GM12878 (cell line): ENCODE results near the gene CCDC85B. TPM values are rescaled to one million over a fixed set of nuclear protein-coding genes. Genes with fewer than 3 reads are reported as not detected.

Experiments
- BACH1 ChIP-seq: fragments of 450-650 bp; IDR thresholded peaks from 2 replicates; pipeline ENCODE4 v1.6.1; 2017; ENCODE audit warnings: mild to moderate bottlenecking, borderline replicate concordance
- BHLHE40 ChIP-seq, 2 experiments: fragments of 450-650 bp in 1 of 2; IDR thresholded peaks; 2 replicates each; pipeline ENCODE4 v1.6.1; 2011 to 2017; ENCODE audit warnings: low read depth in 2 of 2, borderline replicate concordance in 1 of 2, improper control_type of control experiment in 1 of 2, low read length in 1 of 2, mild to moderate bottlenecking in 1 of 2
- CREM ChIP-seq: IDR thresholded peaks from 2 replicates; pipeline ENCODE4 v1.6.1; 2014; ENCODE audit warnings: antibody characterized with exemption, low read depth
- EGR1 ChIP-seq, 2 experiments: IDR thresholded peaks; 1 replicate in 1 of 2; 2 replicates in 1 of 2; pipeline ENCODE4 v1.6.1; 2011 to 2012; ENCODE audit warnings: low read depth in 2 of 2, low read length in 2 of 2, borderline replicate concordance in 1 of 2, mild to moderate bottlenecking in 1 of 2, moderate library complexity in 1 of 2
- EP300 ChIP-seq, 2 experiments: fragments of 150-350 bp in 1 of 2; IDR thresholded peaks; 2 replicates each; pipeline ENCODE4 v1.6.1; 2011 to 2012; ENCODE audit warnings: low read depth in 2 of 2, low read length in 2 of 2, borderline replicate concordance in 1 of 2, improper control_type of control experiment in 1 of 2, inconsistent platforms in 1 of 2; ENCODE audit not compliant: control insufficient read depth in 1 of 2
- FOS ChIP-seq: IDR thresholded peaks from 3 replicates; pipeline ENCODE4 v1.6.1; 2011; ENCODE audit warnings: borderline replicate concordance; ENCODE audit not compliant: insufficient read length; ENCODE audit errors: extremely low read depth
- FOXK2 ChIP-seq: fragments of 450-650 bp; IDR thresholded peaks from 2 replicates; pipeline ENCODE4 v1.6.1; 2017; ENCODE audit warnings: mild to moderate bottlenecking, moderate library complexity
- KAT2A ChIP-seq: conservative IDR thresholded peaks from 2 replicates; pipeline ENCODE4 v1.6.1; 2011; ENCODE audit warnings: low read depth, low read length; ENCODE audit not compliant: control insufficient read depth
- MYB ChIP-seq: fragments of 150-350 bp; IDR thresholded peaks from 2 replicates; pipeline ENCODE4 v1.6.1; 2014; ENCODE audit warnings: mild to moderate bottlenecking, low read depth, low read length, borderline replicate concordance
- MYC ChIP-seq: IDR thresholded peaks from 2 replicates; pipeline ENCODE4 v1.6.1; 2011; ENCODE audit warnings: mild to moderate bottlenecking, low read length, moderate library complexity, inconsistent platforms; ENCODE audit not compliant: insufficient read depth, insufficient replicate concordance, insufficient read length, severe bottlenecking
- NFYB ChIP-seq: IDR thresholded peaks from 2 replicates; pipeline ENCODE4 v1.6.1; 2011; ENCODE audit warnings: low read depth, mild to moderate bottlenecking, low read length, improper control_type of control experiment, moderate library complexity; ENCODE audit not compliant: insufficient read depth
- POLR2AphosphoS2 ChIP-seq: IDR thresholded peaks from 2 replicates; pipeline ENCODE4 v1.6.1; 2011; ENCODE audit warnings: low read depth, mild to moderate bottlenecking, low read length, improper control_type of control experiment, moderate library complexity
- RB1 ChIP-seq: fragments of 450-650 bp; formaldehyde crosslinking; IDR thresholded peaks from 2 replicates; pipeline ENCODE4 v1.6.1; 2017; ENCODE audit warnings: mild to moderate bottlenecking, borderline replicate concordance
- SMARCA5 ChIP-seq: fragments of 450-650 bp; IDR thresholded peaks from 2 replicates; pipeline ENCODE4 v1.6.1; 2017; ENCODE audit warnings: mild to moderate bottlenecking
- SPI1 ChIP-seq: IDR thresholded peaks from 2 replicates; pipeline ENCODE4 v1.6.1; 2011; ENCODE audit warnings: low read depth, mild to moderate bottlenecking, low read length, moderate library complexity, borderline replicate concordance; ENCODE audit not compliant: insufficient read depth
- SRF ChIP-seq, 2 experiments: IDR thresholded peaks; 2 replicates each; pipeline ENCODE4 v1.6.1; 2011; ENCODE audit warnings: low read depth in 2 of 2, low read length in 2 of 2, mild to moderate bottlenecking in 1 of 2, moderate library complexity in 1 of 2
- STAT3 ChIP-seq: IDR thresholded peaks from 2 replicates; pipeline ENCODE4 v1.6.1; 2011; ENCODE audit warnings: low read depth, low read length, improper control_type of control experiment
- SUPT20H ChIP-seq: IDR thresholded peaks from 2 replicates; pipeline ENCODE4 v1.6.1; 2011; ENCODE audit warnings: low read depth, mild to moderate bottlenecking, low read length, moderate library complexity, borderline replicate concordance; ENCODE audit not compliant: control insufficient read depth
- TCF7 ChIP-seq: IDR thresholded peaks from 2 replicates; pipeline ENCODE4 v1.6.1; 2014; ENCODE audit warnings: antibody characterized with exemption, borderline replicate concordance
- ZNF622 ChIP-seq: fragments of 450-650 bp; IDR thresholded peaks from 2 replicates; pipeline ENCODE4 v1.6.1; 2017; ENCODE audit warnings: mild to moderate bottlenecking, inconsistent platforms
- polyA plus RNA-seq, 11 experiments: library from polyadenylated mRNA; depleted of rRNA in 4 of 11; unstranded in 6 of 11; stranded (reverse) in 5 of 11; fragments of >200 nt; fragmentation: Nextera tagmentation in 4 of 11; fragmentation: Illumina TruSeq in 1 of 11; extraction: Ambion mirVana in 4 of 11; extraction: Trizol in 1 of 11; gene quantifications; 1 replicate in 1 of 11; 2 replicates in 10 of 11; pipeline versions ENCODE4 v1.2.1 to v1.2.3, GENCODE V29; 2011 to 2016; ENCODE audit warnings: inconsistent platforms in 2 of 11, missing spikeins in 2 of 11, low read depth in 1 of 11
- total RNA-seq, 4 experiments: library from RNA; depleted of rRNA in 3 of 4; stranded (reverse); fragments of >200 nt in 3 of 4; fragmentation: Illumina TruSeq in 1 of 4; extraction: Trizol in 1 of 4; gene quantifications; 2 replicates each; pipeline versions ENCODE4 v1.2.1 to v1.2.3, GENCODE V29; 2013 to 2021
- TF ChIP-seq, protein P1 (sequence below): fragments of 450-650 bp; IDR thresholded peaks from 2 replicates; pipeline ENCODE4 v1.6.1; 2018; ENCODE audit warnings: borderline replicate concordance, mild to moderate bottlenecking; ENCODE audit not compliant: partially characterized antibody
- TF ChIP-seq, protein P2 (sequence below), 3 experiments: IDR thresholded peaks in 2 of 3; conservative IDR thresholded peaks in 1 of 3; 2 replicates each; pipeline ENCODE4 v1.5.1; 2011; ENCODE audit warnings: low read depth in 3 of 3, low read length in 3 of 3, mild to moderate bottlenecking in 3 of 3, control low read depth in 2 of 3, moderate library complexity in 2 of 3, inconsistent platforms in 1 of 3, mixed read lengths in 1 of 3; ENCODE audit not compliant: control insufficient read depth in 2 of 3, insufficient read depth in 1 of 3; ENCODE audit errors: extremely low read depth in 1 of 3
- TF ChIP-seq, protein P3 (sequence below): fragments of 450-650 bp; IDR thresholded peaks from 2 replicates; pipeline ENCODE4 v1.6.1; 2014; ENCODE audit warnings: mild to moderate bottlenecking

Gene CCDC85B
- total and polyA plus RNA-seq, 10 of the 15 experiments (the other 5 are each of a cell fraction or from before 2014, with no cell fraction given), result 0.32 to 114 (median 49.5) TPM

DNA sequence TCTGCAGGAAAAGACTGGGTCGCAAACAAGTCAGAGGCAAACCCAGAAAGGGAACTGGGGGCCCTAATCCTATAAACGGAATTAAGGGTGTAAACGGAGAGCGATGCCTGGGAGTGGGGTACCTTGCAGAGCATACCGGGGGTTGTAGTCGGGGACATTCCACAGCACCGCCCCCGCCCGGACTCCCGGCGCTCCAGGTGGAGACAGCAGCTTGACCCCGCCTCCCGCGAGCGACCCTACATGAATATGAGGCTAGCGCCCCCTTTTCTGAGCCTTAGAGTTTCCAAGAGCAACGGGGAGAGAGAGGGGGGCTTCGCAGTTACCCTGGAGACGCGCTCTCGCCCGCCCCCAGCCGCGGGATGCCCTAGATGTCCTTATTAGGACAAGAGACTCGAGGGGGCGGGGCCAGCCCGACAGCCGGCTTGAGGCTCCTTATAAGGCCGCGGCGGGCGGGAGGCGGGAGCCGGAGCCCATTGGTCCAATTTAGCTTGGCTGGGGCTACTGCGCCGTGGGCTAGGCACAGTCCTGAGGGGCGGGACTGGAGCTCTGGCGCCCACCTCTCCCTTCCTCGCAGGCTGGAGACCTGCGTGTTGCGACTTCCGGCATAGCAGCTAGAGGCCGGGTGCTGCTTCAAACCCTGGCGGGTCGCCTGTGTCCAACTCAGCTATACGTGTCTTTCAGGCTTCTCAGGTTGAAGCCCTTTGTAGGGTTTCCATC is 31.2 kb upstream of the CCDC85B start (continued):
- TF ChIP-seq SRF (IDR thresholded peaks at IDR 0.05; ENCODE audit: low read depth in 2 of 2, low read length in 2 of 2) (peak; percentile 95 to 99), STAT3 (no peak), SPI1 (peak; percentile 43; the same call in 1 of the 2 replicates), SUPT20H (no peak), BACH1 (peak; percentile 60; the same call in 1 of the 2 replicates), CREM (no peak), FOS (no peak), POLR2AphosphoS2 (peak; percentile 94), MYC (no peak), EP300 (IDR thresholded peaks at IDR 0.05; ENCODE audit: borderline replicate concordance in 1 of 2, control insufficient read depth in 1 of 2, low read depth in 2 of 2, low read length in 2 of 2) (no peak), RB1 (no peak; the same call in 1 of the 2 replicates), BHLHE40 (IDR thresholded peaks at IDR 0.05; ENCODE audit: borderline replicate concordance in 1 of 2, low read depth in 2 of 2, low read length in 1 of 2) (0 out of 4 replicates have a peak, but pooled peaks of 1 of the 2 experiments have one; percentile 3), EGR1 (IDR thresholded peaks at IDR 0.05; ENCODE audit: borderline replicate concordance in 1 of 2, low read depth in 2 of 2, low read length in 2 of 2) (peak in 1 of 2 experiments; percentile 92; a peak in 2 of 3 replicates), FOXK2 (no peak), MYB (no peak), TCF7 (no peak), NFYB (peak; percentile 54; the same call in 1 of the 2 replicates), ZNF622 (no peak), KAT2A (no peak), SMARCA5 (no peak)
- TF ChIP-seq, protein P1, sequence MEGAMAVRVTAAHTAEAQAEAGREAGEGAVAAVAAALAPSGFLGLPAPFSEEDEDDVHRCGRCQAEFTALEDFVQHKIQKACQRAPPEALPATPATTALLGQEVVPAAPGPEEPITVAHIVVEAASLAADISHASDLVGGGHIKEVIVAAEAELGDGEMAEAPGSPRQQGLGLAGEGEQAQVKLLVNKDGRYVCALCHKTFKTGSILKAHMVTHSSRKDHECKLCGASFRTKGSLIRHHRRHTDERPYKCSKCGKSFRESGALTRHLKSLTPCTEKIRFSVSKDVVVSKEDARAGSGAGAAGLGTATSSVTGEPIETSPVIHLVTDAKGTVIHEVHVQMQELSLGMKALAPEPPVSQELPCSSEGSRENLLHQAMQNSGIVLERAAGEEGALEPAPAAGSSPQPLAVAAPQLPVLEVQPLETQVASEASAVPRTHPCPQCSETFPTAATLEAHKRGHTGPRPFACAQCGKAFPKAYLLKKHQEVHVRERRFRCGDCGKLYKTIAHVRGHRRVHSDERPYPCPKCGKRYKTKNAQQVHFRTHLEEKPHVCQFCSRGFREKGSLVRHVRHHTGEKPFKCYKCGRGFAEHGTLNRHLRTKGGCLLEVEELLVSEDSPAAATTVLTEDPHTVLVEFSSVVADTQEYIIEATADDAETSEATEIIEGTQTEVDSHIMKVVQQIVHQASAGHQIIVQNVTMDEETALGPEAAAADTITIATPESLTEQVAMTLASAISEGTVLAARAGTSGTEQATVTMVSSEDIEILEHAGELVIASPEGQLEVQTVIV, result no peak
- TF ChIP-seq, protein P2, sequence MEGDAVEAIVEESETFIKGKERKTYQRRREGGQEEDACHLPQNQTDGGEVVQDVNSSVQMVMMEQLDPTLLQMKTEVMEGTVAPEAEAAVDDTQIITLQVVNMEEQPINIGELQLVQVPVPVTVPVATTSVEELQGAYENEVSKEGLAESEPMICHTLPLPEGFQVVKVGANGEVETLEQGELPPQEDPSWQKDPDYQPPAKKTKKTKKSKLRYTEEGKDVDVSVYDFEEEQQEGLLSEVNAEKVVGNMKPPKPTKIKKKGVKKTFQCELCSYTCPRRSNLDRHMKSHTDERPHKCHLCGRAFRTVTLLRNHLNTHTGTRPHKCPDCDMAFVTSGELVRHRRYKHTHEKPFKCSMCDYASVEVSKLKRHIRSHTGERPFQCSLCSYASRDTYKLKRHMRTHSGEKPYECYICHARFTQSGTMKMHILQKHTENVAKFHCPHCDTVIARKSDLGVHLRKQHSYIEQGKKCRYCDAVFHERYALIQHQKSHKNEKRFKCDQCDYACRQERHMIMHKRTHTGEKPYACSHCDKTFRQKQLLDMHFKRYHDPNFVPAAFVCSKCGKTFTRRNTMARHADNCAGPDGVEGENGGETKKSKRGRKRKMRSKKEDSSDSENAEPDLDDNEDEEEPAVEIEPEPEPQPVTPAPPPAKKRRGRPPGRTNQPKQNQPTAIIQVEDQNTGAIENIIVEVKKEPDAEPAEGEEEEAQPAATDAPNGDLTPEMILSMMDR (IDR thresholded peaks at IDR 0.05 in 2 of 3, conservative IDR thresholded peaks at IDR 0.05 in 1 of 3; ENCODE audit: control insufficient read depth in 2 of 3, extremely low read depth in 1 of 3, insufficient read depth in 1 of 3, low read depth in 3 of 3, low read length in 3 of 3), result no peak
- TF ChIP-seq, protein P3, sequence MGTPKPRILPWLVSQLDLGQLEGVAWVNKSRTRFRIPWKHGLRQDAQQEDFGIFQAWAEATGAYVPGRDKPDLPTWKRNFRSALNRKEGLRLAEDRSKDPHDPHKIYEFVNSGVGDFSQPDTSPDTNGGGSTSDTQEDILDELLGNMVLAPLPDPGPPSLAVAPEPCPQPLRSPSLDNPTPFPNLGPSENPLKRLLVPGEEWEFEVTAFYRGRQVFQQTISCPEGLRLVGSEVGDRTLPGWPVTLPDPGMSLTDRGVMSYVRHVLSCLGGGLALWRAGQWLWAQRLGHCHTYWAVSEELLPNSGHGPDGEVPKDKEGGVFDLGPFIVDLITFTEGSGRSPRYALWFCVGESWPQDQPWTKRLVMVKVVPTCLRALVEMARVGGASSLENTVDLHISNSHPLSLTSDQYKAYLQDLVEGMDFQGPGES, result no peak
